IMR-90 (cell line): ENCODE results near the gene C12orf56. TPM values are rescaled to one million over a fixed set of nuclear protein-coding genes. Genes with fewer than 3 reads are reported as not detected.

ENCODE experiments used
- ATAC-seq: fragments of 200-7000 bp; cut with Tn5 transposase; 2 replicates; pipeline ENCODE4 v1.9.1; 2020; ENCODE audit warnings: low read depth, mild to moderate bottlenecking, moderate library complexity
- BruUV-seq: library from RNA; stranded (reverse); fragments of 400-500 nt; replicated peaks from 2 replicates; lab custom pipeline; 2021; lab: Mats Ljungman, UMichigan
- CTCF ChIA-PET: fragments of 300-600 bp; formaldehyde crosslinking; extraction: SDS; loops from one replicate; lab custom pipeline; 2021; ENCODE audit warnings: antibody characterized with exemption; lab: Yijun Ruan, JAX
- POLR2A ChIA-PET: fragments of 300-600 bp; sonication (Branson Sonifier 250); formaldehyde crosslinking; loops from one replicate; lab custom pipeline; 2022; ENCODE audit warnings: antibody characterized with exemption; ENCODE audit not compliant: unreplicated experiment; lab: Charles Lee
- DNase-seq: peaks from one replicate; pipeline ENCODE4 v3.0.0; 2013
- H2AFZ ChIP-seq: replicated peaks from 2 replicates; pipeline ENCODE3; 2013; ENCODE audit warnings: low read length, mild to moderate bottlenecking; ENCODE audit not compliant: poor library complexity
- H2AK5ac ChIP-seq: 2 replicates; pipeline ENCODE4 v1.6.1; 2013; ENCODE audit warnings: low read depth, low read length, inconsistent platforms
- H2AK9ac ChIP-seq: replicated peaks from 2 replicates; pipeline ENCODE3; 2013; ENCODE audit warnings: mild to moderate bottlenecking, low read depth, low read length, moderate library complexity; ENCODE audit not compliant: poor library complexity
- H2BK120ac ChIP-seq: 2 replicates; pipeline ENCODE4 v1.6.1; 2013; ENCODE audit warnings: low read depth, low read length, inconsistent platforms
- H2BK15ac ChIP-seq: 3 replicates; pipeline ENCODE4 v1.6.1; 2013; ENCODE audit warnings: low read depth, low read length, inconsistent platforms
- H2BK20ac ChIP-seq: 2 replicates; pipeline ENCODE4 v1.6.1; 2013; ENCODE audit warnings: low read depth, mild to moderate bottlenecking, inconsistent platforms, low read length, moderate library complexity
- H2BK5ac ChIP-seq: 2 replicates; pipeline ENCODE4 v1.6.1; 2013; ENCODE audit warnings: mild to moderate bottlenecking, low read depth, low read length, inconsistent platforms; ENCODE audit not compliant: poor library complexity, severe bottlenecking
- H3K14ac ChIP-seq: replicated peaks from 2 replicates; pipeline ENCODE4 v1.6.1; 2013; ENCODE audit warnings: low read depth, low read length, inconsistent platforms
- H3K18ac ChIP-seq: 2 replicates; pipeline ENCODE4 v1.6.1; 2013; ENCODE audit warnings: low read depth, low read length, control low read depth
- H3K23ac ChIP-seq: 2 replicates; pipeline ENCODE4 v1.6.1; 2013; ENCODE audit warnings: low read depth, low read length, inconsistent platforms
- H3K27ac ChIP-seq: 2 replicates; pipeline ENCODE4 v1.5.1; 2013; ENCODE audit warnings: mild to moderate bottlenecking, control low read depth, low read length; ENCODE audit not compliant: insufficient read depth
- H3K27me3 ChIP-seq: 2 replicates; pipeline ENCODE4 v1.6.1; 2013; ENCODE audit warnings: low read length; ENCODE audit not compliant: control insufficient read depth, insufficient read depth
- H3K36me3 ChIP-seq: 2 replicates; pipeline ENCODE4 v1.6.1; 2013; ENCODE audit warnings: low read length, mixed read lengths; ENCODE audit not compliant: control insufficient read depth, insufficient read depth
- H3K4ac ChIP-seq: 2 replicates; pipeline ENCODE4 v1.6.1; 2013; ENCODE audit warnings: low read depth, low read length, inconsistent platforms
- H3K4me1 ChIP-seq: 2 replicates; pipeline ENCODE4 v1.6.1; 2013; ENCODE audit warnings: low read length, mixed read lengths; ENCODE audit not compliant: control insufficient read depth, insufficient read depth
- H3K4me2 ChIP-seq: 2 replicates; pipeline ENCODE4 v1.6.1; 2013; ENCODE audit warnings: low read depth, mild to moderate bottlenecking, control low read depth, low read length, moderate library complexity
- H3K4me3 ChIP-seq: 2 replicates; pipeline ENCODE4 v1.5.1; 2013; ENCODE audit warnings: low read depth, mild to moderate bottlenecking, control low read depth, low read length, moderate library complexity; ENCODE audit not compliant: insufficient read depth
- H3K56ac ChIP-seq: 2 replicates; pipeline ENCODE4 v1.6.1; 2013; ENCODE audit warnings: low read length, inconsistent platforms; ENCODE audit not compliant: insufficient read depth; ENCODE audit errors: extremely low read depth
- H3K79me1 ChIP-seq, 2 experiments: 2 replicates each; pipeline ENCODE4 v1.6.1; 2013; ENCODE audit warnings: low read length in 2 of 2, inconsistent platforms in 1 of 2, low read depth in 1 of 2
- H3K9ac ChIP-seq: 2 replicates; pipeline ENCODE4 v1.6.1; 2013; ENCODE audit warnings: low read depth, low read length, control low read depth
- H3K9me1 ChIP-seq: 2 replicates; pipeline ENCODE4 v1.6.1; 2013; ENCODE audit warnings: low read length, inconsistent platforms; ENCODE audit not compliant: insufficient read depth
- H3K9me3 ChIP-seq: 2 replicates; pipeline ENCODE4 v1.6.1; 2013; ENCODE audit warnings: low read length; ENCODE audit not compliant: control insufficient read depth, insufficient read depth
- H4K20me1 ChIP-seq: 2 replicates; pipeline ENCODE4 v1.6.1; 2013; ENCODE audit warnings: low read length, inconsistent platforms; ENCODE audit not compliant: insufficient read depth
- H4K5ac ChIP-seq: 2 replicates; pipeline ENCODE4 v1.6.1; 2013; ENCODE audit warnings: mild to moderate bottlenecking, low read depth, low read length, control low read depth
- H4K8ac ChIP-seq, 2 experiments: 2 replicates each; pipeline ENCODE4 v1.6.1; 2013; ENCODE audit warnings: low read depth in 2 of 2, low read length in 2 of 2, control low read depth in 1 of 2, inconsistent platforms in 1 of 2
- H4K91ac ChIP-seq: 2 replicates; pipeline ENCODE4 v1.6.1; 2013; ENCODE audit warnings: low read depth, low read length, inconsistent platforms; ENCODE audit not compliant: insufficient read depth
- MAFK ChIP-seq: IDR thresholded peaks from 2 replicates; pipeline ENCODE4 v1.6.1; 2012; ENCODE audit warnings: low read depth, low read length, improper control_type of control experiment
- NFE2L2 ChIP-seq: fragments of 150-350 bp; IDR thresholded peaks from 2 replicates; pipeline ENCODE4 v1.6.1; 2016; ENCODE audit warnings: low read depth, mild to moderate bottlenecking, low read length
- dilution Hi-C: fragments of 300-500 bp; cut with HindIII; formaldehyde crosslinking; loops from one replicate; pipeline ENCODE4 v1.14.3; 2018; ENCODE audit warnings: low sequenced_read_pairs; ENCODE audit not compliant: unreplicated experiment
- in situ Hi-C: fragments of 300-500 bp; cut with MboI; formaldehyde crosslinking; loops from 3 replicates; pipeline ENCODE4 v1.14.3; 2019; ENCODE audit warnings: low sequenced_read_pairs, inconsistent platforms, mixed read lengths
- intact Hi-C: fragments of 100-400 bp; cut with micrococcal nuclease; formaldehyde crosslinking; loops from 2 replicates; pipeline ENCODE4 v1.10.0; 2022
- microRNA-seq, 2 experiments: library from miRNA; stranded (forward) in 1 of 2; unstranded in 1 of 2; fragments of 10-50 nt in 1 of 2; fragments of <30 nt in 1 of 2; gene quantifications in 1 of 2; microRNA quantifications in 1 of 2; one replicate each; pipeline versions ENCODE3 to v1.1.0; 2013 to 2020; ENCODE audit not compliant: insufficient read depth in 1 of 2, insufficient read length in 1 of 2, unreplicated experiment in 1 of 2
- polyA plus RNA-seq, 3 experiments: library from polyadenylated mRNA; depleted of rRNA; stranded (reverse); fragments of >200 nt; gene quantifications; 2 replicates each; pipeline ENCODE4 v1.2.3, GENCODE V29; 2012; ENCODE audit warnings: low replicate concordance in 1 of 3
- small RNA-seq, 5 experiments: library from RNA; depleted of rRNA; stranded (forward); fragments of <200 nt; gene quantifications; one replicate each; pipeline ENCODE3, GENCODE V24; 2012
- total RNA-seq: library from RNA; depleted of rRNA; stranded (reverse); fragments of >200 nt; gene quantifications from 2 replicates; pipeline ENCODE4 v1.2.3, GENCODE V29; 2012; rRNA removed

The C12orf56 gene
- total and polyA plus RNA-seq, 2 of the 4 experiments (the other 2 are of a cell fraction): 0.09 TPM; not detected in 1

GRCh38 chr12:64216239-64216638 is 174.3 kb downstream of the C12orf56 start:
- Histone ChIP-seq H3K4ac (no peak overlapping the region), H3K4me3 (no peak overlapping the region), H2BK120ac (no peak overlapping the region), H2BK15ac (no peak overlapping the region), H4K20me1 (no peaks in the 10 kb centered on the region), H3K9me1 (no peaks in the 10 kb centered on the region; the same call in 1 of the 2 replicates), H2BK5ac (no peak overlapping the region), H3K9ac (no peak overlapping the region), H2AK9ac (no peak overlapping the region), H3K56ac (no peak overlapping the region), H3K27ac (no peak overlapping the region), H3K27me3 (no peaks in the 10 kb centered on the region), H4K5ac (no peak overlapping the region), H3K4me2 (no peak overlapping the region), H3K14ac (no peak overlapping the region), H2AK5ac (no peak overlapping the region), H3K79me1 (peaks cover 2 to 7% of the 10 kb centered on the region in 2 experiments; a peak in 3 of 4 replicates), H3K4me1 (no peaks in the 10 kb centered on the region; the same call in 1 of the 2 replicates), H4K8ac (no peak overlapping the region), H3K36me3 (no peaks in the 10 kb centered on the region), H3K18ac (no peak overlapping the region), H4K91ac (no peak overlapping the region), H3K9me3 (no peaks in the 10 kb centered on the region), H3K23ac (no peak overlapping the region), H2AFZ (no peak overlapping the region), H2BK20ac (no peak overlapping the region)
- intact Hi-C loops (no loop called here), in situ Hi-C loops (no loop called here), dilution Hi-C loops (no loop called here)
- POLR2A ChIA-PET: no interaction called here
- ATAC-seq (no peak), DNase-seq (no peak)
- TF ChIP-seq NFE2L2 (no peak), MAFK (0 out of 2 replicates have a peak, but pooled peaks have one; percentile 18)
- CTCF ChIA-PET: no interaction called here
- BruUV-seq: no TSS peak

Small RNA genes lying within 50 kb of the gene (microRNA-seq; reads per million reads assigned to microRNA genes)
- gene RF01210 (ENCODE audit: insufficient read depth, insufficient read length) (not detected), gene RNU5A-7P (ENCODE audit: insufficient read depth, insufficient read length) (not detected)

Small RNA genes lying within 50 kb of the gene (small RNA-seq; reads per million reads assigned to genes)
- gene RF01210 (0 reads per million in 5 experiments), gene RNU5A-7P (0 reads per million in 5 experiments)

Other genes starting within 250 kb of the C12orf56 start
- gene KICS2, start 168.5 kb downstream of the C12orf56 start, total RNA-seq: 5.6 and 6.1 TPM in 2 replicates
- 2.3 and 2.4 TPM in 2 replicates for gene KICS2, start 168.5 kb downstream of the C12orf56 start, polyA plus RNA-seq (2012; rRNA removed)
- 79.4 and 80.8 TPM in 2 replicates for gene XPOT, start 13.6 kb upstream of the C12orf56 start, total RNA-seq
- 32.0 and 40.9 TPM in 2 replicates for gene XPOT, start 13.6 kb upstream of the C12orf56 start, polyA plus RNA-seq (2012; rRNA removed)
- gene TBK1, start 61.4 kb upstream of the C12orf56 start, total RNA-seq: 9.9 and 25.3 TPM in 2 replicates
- 7.8 and 11.6 TPM in 2 replicates for gene TBK1, start 61.4 kb upstream of the C12orf56 start, polyA plus RNA-seq (2012; rRNA removed)
- 21.4 and 39.3 TPM in 2 replicates for gene RASSF3, start 219.7 kb upstream of the C12orf56 start, total RNA-seq
- gene RASSF3, start 219.7 kb upstream of the C12orf56 start, polyA plus RNA-seq (2012; rRNA removed): 14.2 and 18.7 TPM in 2 replicates